Measurements from ENCODE around the gene SGCD.

Gene SGCD

GRCh38 chr5:156401804-156402203 lies 74.8 kb downstream of the SGCD start:
- no peak for DNase-seq (ENCODE audit: low read depth)

GRCh38 chr5:156402387-156402921 lies 75.5 kb downstream of the SGCD start:
- DNase-seq (ENCODE audit: low read depth): no peak

- DNase-seq (ENCODE audit: low read depth): no peak
Observed at GRCh38 chr5:156405988-156406387, 79.0 kb downstream of the SGCD start.

- no peak for DNase-seq (ENCODE audit: low read depth)
Observed at GRCh38 chr5:156407251-156407650, 80.3 kb downstream of the SGCD start.

GRCh38 chr5:156409834-156410233 lies 82.9 kb downstream of the SGCD start:
- DNase-seq (ENCODE audit: low read depth): no peak

- no peak for DNase-seq (ENCODE audit: low read depth)
Observed at GRCh38 chr5:156411185-156411613, 84.2 kb downstream of the SGCD start.

- no peak for DNase-seq (ENCODE audit: low read depth)
Observed at GRCh38 chr5:156411957-156412356, 85.0 kb downstream of the SGCD start.

GRCh38 chr5:156414391-156414790 lies 87.4 kb downstream of the SGCD start:
- DNase-seq (ENCODE audit: low read depth): no peak

- DNase-seq (ENCODE audit: low read depth): no peak
Observed at GRCh38 chr5:156419661-156420060, 92.7 kb downstream of the SGCD start.

GRCh38 chr5:156420665-156421064 lies 93.7 kb downstream of the SGCD start:
- no peak for DNase-seq (ENCODE audit: low read depth)

GRCh38 chr5:156421798-156422197 lies 94.8 kb downstream of the SGCD start:
- DNase-seq (ENCODE audit: low read depth): no peak

- no peak for DNase-seq (ENCODE audit: low read depth)
Observed at GRCh38 chr5:156423597-156423996, 96.6 kb downstream of the SGCD start.

GRCh38 chr5:156427315-156427714 lies 100.4 kb downstream of the SGCD start:
- no peak for DNase-seq (ENCODE audit: low read depth)

GRCh38 chr5:156431956-156432829 lies 105.2 kb downstream of the SGCD start:
- no peak for DNase-seq (ENCODE audit: low read depth)

GRCh38 chr5:156432830-156433105 lies 105.8 kb downstream of the SGCD start:
- no peak for DNase-seq (ENCODE audit: low read depth)

- DNase-seq (ENCODE audit: low read depth): no peak
Observed at GRCh38 chr5:156434471-156434870, 107.5 kb downstream of the SGCD start.

- DNase-seq (ENCODE audit: low read depth): no peak
Observed at GRCh38 chr5:156435101-156435500, 108.1 kb downstream of the SGCD start.

GRCh38 chr5:156438076-156438475 lies 111.1 kb downstream of the SGCD start:
- DNase-seq (ENCODE audit: low read depth): no peak

- no peak for DNase-seq (ENCODE audit: low read depth)
Observed at GRCh38 chr5:156444753-156445291, 117.9 kb downstream of the SGCD start.

GRCh38 chr5:156446526-156446925 lies 119.6 kb downstream of the SGCD start:
- DNase-seq (ENCODE audit: low read depth): no peak

GRCh38 chr5:156450778-156451177 lies 123.8 kb downstream of the SGCD start:
- no peak for DNase-seq (ENCODE audit: low read depth)

- no peak for DNase-seq (ENCODE audit: low read depth)
Observed at GRCh38 chr5:156451505-156451904, 124.5 kb downstream of the SGCD start.

GRCh38 chr5:156456857-156457256 lies 129.9 kb downstream of the SGCD start:
- no peak for DNase-seq (ENCODE audit: low read depth)
